Liver (tissue), 9 donors: Measurements from ENCODE around the gene CPAMD8. TPM values are rescaled to one million over a fixed set of nuclear protein-coding genes. Genes with fewer than 3 reads are reported as not detected.

Source experiments
- DNase-seq: peaks from one replicate; pipeline ENCODE4 v3.0.0-alpha.2; 2017; ENCODE audit warnings: low spot score
- H3K27ac ChIP-seq, 2 donors: one replicate each; pipeline ENCODE4 v1.7.0; 2013; ENCODE audit warnings: inconsistent platforms in 2 of 2, low read length in 2 of 2, control low read depth in 1 of 2, low read depth in 1 of 2, mild to moderate bottlenecking in 1 of 2
- H3K27me3 ChIP-seq, 4 donors: one replicate each; pipeline versions ENCODE4 v1.6.1 to v1.7.0; 2013; ENCODE audit warnings: low read length in 3 of 4, inconsistent platforms in 1 of 4, mild to moderate bottlenecking in 1 of 4, moderate library complexity in 1 of 4; ENCODE audit not compliant: control insufficient read depth in 4 of 4, insufficient read depth in 4 of 4
- H3K36me3 ChIP-seq, 4 donors: one replicate each; pipeline versions ENCODE4 v1.6.1 to v1.7.0; 2013; ENCODE audit warnings: low read length in 3 of 4, mild to moderate bottlenecking in 3 of 4, low read depth in 1 of 4, moderate library complexity in 1 of 4; ENCODE audit not compliant: control insufficient read depth in 4 of 4, insufficient read depth in 3 of 4
- H3K4me1 ChIP-seq, 4 donors: one replicate each; pipeline versions ENCODE4 v1.6.1 to v1.7.0; 2013; ENCODE audit warnings: low read length in 3 of 4, mild to moderate bottlenecking in 3 of 4, moderate library complexity in 1 of 4; ENCODE audit not compliant: control insufficient read depth in 4 of 4, insufficient read depth in 4 of 4
- H3K4me3 ChIP-seq, 3 donors: one replicate each; pipeline versions ENCODE4 v1.6.1 to v1.7.0; 2013; ENCODE audit warnings: low read length in 3 of 3, control low read depth in 1 of 3, low read depth in 1 of 3, mild to moderate bottlenecking in 1 of 3
- H3K9ac ChIP-seq, 2 donors: one replicate each; pipeline ENCODE4 v1.7.0; 2013; ENCODE audit warnings: low read length in 2 of 2, mild to moderate bottlenecking in 2 of 2, moderate library complexity in 2 of 2, control low read depth in 1 of 2, low read depth in 1 of 2
- H3K9me3 ChIP-seq, 4 donors: one replicate each; pipeline versions ENCODE4 v1.6.1 to v1.7.0; 2013; ENCODE audit warnings: low read length in 3 of 4; ENCODE audit not compliant: control insufficient read depth in 4 of 4
- CTCF ChIP-seq: fragments of 150-350 bp; IDR thresholded peaks from 2 replicates; pipeline ENCODE4 v1.5.1; 2017; ENCODE audit warnings: improper control_type of control experiment, low read depth, low read length; ENCODE audit not compliant: missing input control
- EGR1 ChIP-seq, 2 donors: IDR thresholded peaks; 2 replicates each; pipeline ENCODE4 v1.6.1; 2016 to 2018; ENCODE audit warnings: antibody characterized with exemption in 2 of 2, low read depth in 2 of 2
- FOXA1 ChIP-seq: IDR thresholded peaks from 2 replicates; pipeline ENCODE4 v1.6.1; 2016; ENCODE audit warnings: antibody characterized with exemption
- FOXA2 ChIP-seq: IDR thresholded peaks from 2 replicates; pipeline ENCODE4 v1.6.1; 2016; ENCODE audit warnings: antibody characterized with exemption
- GABPA ChIP-seq, 2 donors: IDR thresholded peaks in 1 of 2; conservative IDR thresholded peaks in 1 of 2; 2 replicates each; pipeline ENCODE4 v1.6.1; 2016; ENCODE audit warnings: antibody characterized with exemption in 2 of 2, mild to moderate bottlenecking in 1 of 2, moderate library complexity in 1 of 2
- HNF4A ChIP-seq, 2 donors: conservative IDR thresholded peaks; 2 replicates each; pipeline ENCODE4 v1.6.1; 2016; ENCODE audit warnings: antibody characterized with exemption in 2 of 2, mild to moderate bottlenecking in 2 of 2
- HNF4G ChIP-seq: IDR thresholded peaks from 2 replicates; pipeline ENCODE4 v1.6.1; 2016; ENCODE audit warnings: antibody characterized with exemption
- JUND ChIP-seq, 2 donors: IDR thresholded peaks; 2 replicates each; pipeline ENCODE4 v1.6.1; 2016; ENCODE audit warnings: antibody characterized with exemption in 2 of 2
- MAX ChIP-seq: IDR thresholded peaks from 2 replicates; pipeline ENCODE4 v1.6.1; 2016; ENCODE audit warnings: antibody characterized with exemption
- NR2F2 ChIP-seq: IDR thresholded peaks from 2 replicates; pipeline ENCODE4 v1.6.1; 2016; ENCODE audit warnings: antibody characterized with exemption
- RAD21 ChIP-seq, 2 donors: IDR thresholded peaks; 2 replicates each; pipeline ENCODE4 v1.6.1; 2016; ENCODE audit warnings: antibody characterized with exemption in 2 of 2, mild to moderate bottlenecking in 2 of 2
- RXRA ChIP-seq, 2 donors: IDR thresholded peaks; 2 replicates each; pipeline ENCODE4 v1.6.1; 2017 to 2018; ENCODE audit warnings: antibody characterized with exemption in 2 of 2, mild to moderate bottlenecking in 1 of 2
- SP1 ChIP-seq: IDR thresholded peaks from 2 replicates; pipeline ENCODE4 v1.6.1; 2018; ENCODE audit warnings: antibody characterized with exemption, mild to moderate bottlenecking
- TAF1 ChIP-seq: conservative IDR thresholded peaks from 2 replicates; pipeline ENCODE4 v1.6.1; 2016; ENCODE audit warnings: antibody characterized with exemption, mild to moderate bottlenecking
- YY1 ChIP-seq: IDR thresholded peaks from 2 replicates; pipeline ENCODE4 v1.6.1; 2016; ENCODE audit warnings: antibody characterized with exemption, mild to moderate bottlenecking
- WGBS: extraction: QIAGEN DNeasy Blood & Tissue Kit; methylation state at CpG from one replicate; pipeline ENCODE4 v1.1.7; 2013; 5-methylcytosine and 5-hydroxymethylcytosine counted together
- polyA plus RNA-seq, 2 donors: library from polyadenylated mRNA; stranded (reverse) in 1 of 2; unstranded in 1 of 2; fragments of 200-250 nt in 1 of 2; fragments of >200 nt in 1 of 2; fragmentation: Nextera tagmentation in 1 of 2; extraction: Ambion mirVana in 1 of 2; gene quantifications; one replicate each; pipeline versions ENCODE4 v1.2.1 to v1.2.3, GENCODE V29; 2013 to 2015
- total RNA-seq, 2 donors: library from RNA; depleted of rRNA; stranded (reverse); fragments of >200 nt; gene quantifications; one replicate each; pipeline ENCODE4 v1.2.3, GENCODE V29; 2014
- TF ChIP-seq, protein P1 (sequence below): IDR thresholded peaks from 2 replicates; pipeline ENCODE4 v1.6.1; 2016; ENCODE audit warnings: antibody characterized with exemption, mild to moderate bottlenecking
- TF ChIP-seq, protein P2 (sequence below): IDR thresholded peaks from 2 replicates; pipeline ENCODE4 v1.6.1; 2016; ENCODE audit warnings: antibody characterized with exemption
- TF ChIP-seq, protein P3 (sequence below): IDR thresholded peaks from 2 replicates; pipeline ENCODE4 v1.6.1; 2016; ENCODE audit warnings: antibody characterized with exemption
- donor health status: healthy.
- donor health status: healthy.
- donor health status: healthy.
- donor health status: healthy.
- donor health status: healthy.

CPAMD8 gene
- total and polyA plus RNA-seq, 4 donors: 0.92 to 1.4 (median 1.1) TPM

- Histone ChIP-seq H3K4me3 (no peak overlapping the region), H3K9ac (no peak overlapping the region), H3K27ac (no peak overlapping the region), H3K36me3 (no peaks in the 10 kb centered on the region), H3K9me3 (peaks cover 1 to 13% (median 7%) of the 10 kb centered on the region in 4 donors), H3K4me1 (no peaks in the 10 kb centered on the region), H3K27me3 (no peaks in the 10 kb centered on the region)
- no peak for TF ChIP-seq RXRA (IDR thresholded peaks at IDR 0.05)
- TF ChIP-seq EGR1 (IDR thresholded peaks at IDR 0.05; ENCODE audit: low read depth in 2 of 2): no peak
- no peak for TF ChIP-seq HNF4G
- TF ChIP-seq NR2F2: no peak
- no peak for TF ChIP-seq JUND (IDR thresholded peaks at IDR 0.05)
- TF ChIP-seq YY1: no peak
- TF ChIP-seq TAF1: no peak
- 89% methylated on average over 13 of the region's 13 CpGs for WGBS
- DNase-seq: no peak
These were observed 103.7 kb downstream of the CPAMD8 start for GRCh38 chr19:16922949-16923348.

DNA sequence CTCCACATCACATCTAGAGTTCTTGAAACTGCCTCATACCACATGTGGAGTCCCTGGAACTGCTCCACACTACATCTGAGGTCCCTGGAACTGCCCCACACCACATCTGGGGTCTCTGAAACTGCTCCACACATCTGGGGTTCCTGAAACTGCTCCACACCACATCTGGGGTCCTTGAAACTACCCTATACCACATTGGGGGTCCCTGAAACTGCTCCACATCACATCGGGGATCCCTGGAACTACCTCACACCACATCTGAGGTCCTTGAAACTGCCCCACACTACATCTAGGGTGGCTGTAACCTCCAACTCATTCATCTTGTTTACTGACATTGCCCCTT lies 104.0 kb downstream of the CPAMD8 start:
- H3K4me1 ChIP-seq: no peaks in the 10 kb centered on the region
- H3K27me3 ChIP-seq: no peaks in the 10 kb centered on the region
- no peak overlapping the region for H3K9ac ChIP-seq
- H3K9me3 ChIP-seq: peaks cover 1 to 13% (median 7%) of the 10 kb centered on the region in 4 donors
- 76% methylated on average over 1 of the region's 1 CpG for WGBS
- no peaks in the 10 kb centered on the region for H3K36me3 ChIP-seq
- TF ChIP-seq YY1 (no peak), RAD21 (IDR thresholded peaks at IDR 0.05) (no peak), HNF4G (no peak), SP1 (no peak), TAF1 (no peak), FOXA1 (no peak), RXRA (IDR thresholded peaks at IDR 0.05) (no peak), CTCF (no peak), GABPA (IDR thresholded peaks at IDR 0.05 in 1 of 2, conservative IDR thresholded peaks at IDR 0.05 in 1 of 2) (no peak), HNF4A (conservative IDR thresholded peaks at IDR 0.05) (no peak), EGR1 (IDR thresholded peaks at IDR 0.05; ENCODE audit: low read depth in 2 of 2) (no peak), NR2F2 (no peak), FOXA2 (no peak), JUND (IDR thresholded peaks at IDR 0.05) (no peak), MAX (no peak)
- TF ChIP-seq, protein P1, sequence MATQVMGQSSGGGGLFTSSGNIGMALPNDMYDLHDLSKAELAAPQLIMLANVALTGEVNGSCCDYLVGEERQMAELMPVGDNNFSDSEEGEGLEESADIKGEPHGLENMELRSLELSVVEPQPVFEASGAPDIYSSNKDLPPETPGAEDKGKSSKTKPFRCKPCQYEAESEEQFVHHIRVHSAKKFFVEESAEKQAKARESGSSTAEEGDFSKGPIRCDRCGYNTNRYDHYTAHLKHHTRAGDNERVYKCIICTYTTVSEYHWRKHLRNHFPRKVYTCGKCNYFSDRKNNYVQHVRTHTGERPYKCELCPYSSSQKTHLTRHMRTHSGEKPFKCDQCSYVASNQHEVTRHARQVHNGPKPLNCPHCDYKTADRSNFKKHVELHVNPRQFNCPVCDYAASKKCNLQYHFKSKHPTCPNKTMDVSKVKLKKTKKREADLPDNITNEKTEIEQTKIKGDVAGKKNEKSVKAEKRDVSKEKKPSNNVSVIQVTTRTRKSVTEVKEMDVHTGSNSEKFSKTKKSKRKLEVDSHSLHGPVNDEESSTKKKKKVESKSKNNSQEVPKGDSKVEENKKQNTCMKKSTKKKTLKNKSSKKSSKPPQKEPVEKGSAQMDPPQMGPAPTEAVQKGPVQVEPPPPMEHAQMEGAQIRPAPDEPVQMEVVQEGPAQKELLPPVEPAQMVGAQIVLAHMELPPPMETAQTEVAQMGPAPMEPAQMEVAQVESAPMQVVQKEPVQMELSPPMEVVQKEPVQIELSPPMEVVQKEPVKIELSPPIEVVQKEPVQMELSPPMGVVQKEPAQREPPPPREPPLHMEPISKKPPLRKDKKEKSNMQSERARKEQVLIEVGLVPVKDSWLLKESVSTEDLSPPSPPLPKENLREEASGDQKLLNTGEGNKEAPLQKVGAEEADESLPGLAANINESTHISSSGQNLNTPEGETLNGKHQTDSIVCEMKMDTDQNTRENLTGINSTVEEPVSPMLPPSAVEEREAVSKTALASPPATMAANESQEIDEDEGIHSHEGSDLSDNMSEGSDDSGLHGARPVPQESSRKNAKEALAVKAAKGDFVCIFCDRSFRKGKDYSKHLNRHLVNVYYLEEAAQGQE: no peak
- TF ChIP-seq, protein P2, sequence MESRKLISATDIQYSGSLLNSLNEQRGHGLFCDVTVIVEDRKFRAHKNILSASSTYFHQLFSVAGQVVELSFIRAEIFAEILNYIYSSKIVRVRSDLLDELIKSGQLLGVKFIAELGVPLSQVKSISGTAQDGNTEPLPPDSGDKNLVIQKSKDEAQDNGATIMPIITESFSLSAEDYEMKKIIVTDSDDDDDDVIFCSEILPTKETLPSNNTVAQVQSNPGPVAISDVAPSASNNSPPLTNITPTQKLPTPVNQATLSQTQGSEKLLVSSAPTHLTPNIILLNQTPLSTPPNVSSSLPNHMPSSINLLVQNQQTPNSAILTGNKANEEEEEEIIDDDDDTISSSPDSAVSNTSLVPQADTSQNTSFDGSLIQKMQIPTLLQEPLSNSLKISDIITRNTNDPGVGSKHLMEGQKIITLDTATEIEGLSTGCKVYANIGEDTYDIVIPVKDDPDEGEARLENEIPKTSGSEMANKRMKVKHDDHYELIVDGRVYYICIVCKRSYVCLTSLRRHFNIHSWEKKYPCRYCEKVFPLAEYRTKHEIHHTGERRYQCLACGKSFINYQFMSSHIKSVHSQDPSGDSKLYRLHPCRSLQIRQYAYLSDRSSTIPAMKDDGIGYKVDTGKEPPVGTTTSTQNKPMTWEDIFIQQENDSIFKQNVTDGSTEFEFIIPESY: no peak
- TF ChIP-seq, protein P3, sequence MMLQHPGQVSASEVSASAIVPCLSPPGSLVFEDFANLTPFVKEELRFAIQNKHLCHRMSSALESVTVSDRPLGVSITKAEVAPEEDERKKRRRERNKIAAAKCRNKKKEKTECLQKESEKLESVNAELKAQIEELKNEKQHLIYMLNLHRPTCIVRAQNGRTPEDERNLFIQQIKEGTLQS: no peak
- DNase-seq: no peak
- H3K27ac ChIP-seq: no peak overlapping the region
- H3K4me3 ChIP-seq: no peak overlapping the region
